ENCODE measurements around the gene TUBA4A. TPM values are rescaled to one million over a fixed set of nuclear protein-coding genes. Genes with fewer than 3 reads are reported as not detected.

TUBA4A gene
- polyA plus RNA-seq: 524 to 819 TPM (median 569 TPM) in 3 replicates
- polyA plus RNA-seq (2011; ENCODE audit: low read depth): 80.1 TPM
- 560 and 665 TPM in 2 replicates for polyA plus RNA-seq (2011; cell fraction: cytosol; rRNA removed)
- 738 and 769 TPM in 2 replicates for polyA plus RNA-seq (2011; cell fraction: nucleus; rRNA removed)
- 401 and 544 TPM in 2 replicates for polyA plus RNA-seq (2012; ENCODE audit: low replicate concordance)
- 266 to 690 TPM (median 309 TPM) in 3 replicates for polyA minus RNA-seq
- 136 TPM for polyA minus RNA-seq (2011; cell fraction: cytosol; rRNA and poly(A)+ RNA removed)
- 115 and 162 TPM in 2 replicates for polyA minus RNA-seq (2011; cell fraction: nucleus; rRNA and poly(A)+ RNA removed)

DNA sequence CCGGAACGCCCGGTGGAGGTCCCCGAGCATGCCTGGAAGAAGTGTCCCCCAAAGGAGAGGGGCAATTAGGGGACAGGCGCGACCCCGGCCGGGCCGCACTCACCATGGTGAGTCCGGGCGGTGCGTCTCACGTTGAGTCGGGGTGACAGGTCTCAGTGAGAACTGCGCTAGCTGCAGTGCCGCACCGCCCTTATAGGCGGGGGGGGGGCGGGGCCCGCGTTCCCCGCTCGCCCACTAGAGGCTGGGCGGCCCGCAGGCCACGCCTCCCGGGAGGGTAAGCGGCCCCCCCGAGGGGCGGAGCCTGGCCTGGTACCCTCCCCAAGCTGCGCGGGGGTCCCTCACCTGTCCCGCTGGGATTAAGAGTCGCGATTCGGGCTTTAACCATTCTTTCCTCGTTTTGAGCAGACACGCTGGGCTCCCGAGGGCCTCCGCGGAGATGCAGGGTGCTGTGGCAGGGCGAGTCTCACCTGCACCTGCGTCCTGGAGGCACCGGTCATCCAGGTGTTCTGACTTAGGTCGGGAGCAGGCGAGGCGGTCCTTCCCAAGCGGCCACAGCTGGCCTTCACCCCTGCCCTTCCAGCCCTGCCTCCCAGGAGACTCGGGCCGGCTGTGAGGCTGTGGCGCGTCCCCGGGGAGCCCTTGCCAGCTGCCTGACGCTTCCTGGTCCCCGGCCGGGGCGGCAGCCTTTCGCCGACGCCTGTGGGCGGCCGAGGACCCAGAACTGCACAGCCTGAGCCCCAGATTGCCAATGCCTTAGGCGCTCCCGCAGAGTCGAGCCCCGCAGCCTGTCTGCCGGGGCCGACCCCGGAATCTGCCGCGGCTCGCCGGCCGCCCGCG, at the start of gene TUBA4A:
TSS of gene TUBA4A (minus strand) at position 166 of the 837 bp plus-strand sequence. CDS start at position 106, 60 bp downstream.
- peak within 1 kb of the TSS; percentile 85 for H3K27ac ChIP-seq (ENCODE audit: control insufficient read depth, insufficient read depth, low read length)
- peak; percentile 27 for TF ChIP-seq EZH2 (IDR thresholded peaks at IDR 0.05; ENCODE audit: low read length)
- TF ChIP-seq, protein P1, sequence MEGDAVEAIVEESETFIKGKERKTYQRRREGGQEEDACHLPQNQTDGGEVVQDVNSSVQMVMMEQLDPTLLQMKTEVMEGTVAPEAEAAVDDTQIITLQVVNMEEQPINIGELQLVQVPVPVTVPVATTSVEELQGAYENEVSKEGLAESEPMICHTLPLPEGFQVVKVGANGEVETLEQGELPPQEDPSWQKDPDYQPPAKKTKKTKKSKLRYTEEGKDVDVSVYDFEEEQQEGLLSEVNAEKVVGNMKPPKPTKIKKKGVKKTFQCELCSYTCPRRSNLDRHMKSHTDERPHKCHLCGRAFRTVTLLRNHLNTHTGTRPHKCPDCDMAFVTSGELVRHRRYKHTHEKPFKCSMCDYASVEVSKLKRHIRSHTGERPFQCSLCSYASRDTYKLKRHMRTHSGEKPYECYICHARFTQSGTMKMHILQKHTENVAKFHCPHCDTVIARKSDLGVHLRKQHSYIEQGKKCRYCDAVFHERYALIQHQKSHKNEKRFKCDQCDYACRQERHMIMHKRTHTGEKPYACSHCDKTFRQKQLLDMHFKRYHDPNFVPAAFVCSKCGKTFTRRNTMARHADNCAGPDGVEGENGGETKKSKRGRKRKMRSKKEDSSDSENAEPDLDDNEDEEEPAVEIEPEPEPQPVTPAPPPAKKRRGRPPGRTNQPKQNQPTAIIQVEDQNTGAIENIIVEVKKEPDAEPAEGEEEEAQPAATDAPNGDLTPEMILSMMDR (optimal IDR thresholded peaks at IDR 0.05 in 1 of 3, IDR thresholded peaks at IDR 0.05 in 1 of 3, conservative IDR thresholded peaks at IDR 0.05 in 1 of 3; ENCODE audit: extremely low read depth in 1 of 3, insufficient read depth in 2 of 3, low read length in 3 of 3): peak in 1 of 3 experiments; percentile 20
- no peak for DNase-seq (ENCODE audit: low read depth, low spot score)

DNA sequence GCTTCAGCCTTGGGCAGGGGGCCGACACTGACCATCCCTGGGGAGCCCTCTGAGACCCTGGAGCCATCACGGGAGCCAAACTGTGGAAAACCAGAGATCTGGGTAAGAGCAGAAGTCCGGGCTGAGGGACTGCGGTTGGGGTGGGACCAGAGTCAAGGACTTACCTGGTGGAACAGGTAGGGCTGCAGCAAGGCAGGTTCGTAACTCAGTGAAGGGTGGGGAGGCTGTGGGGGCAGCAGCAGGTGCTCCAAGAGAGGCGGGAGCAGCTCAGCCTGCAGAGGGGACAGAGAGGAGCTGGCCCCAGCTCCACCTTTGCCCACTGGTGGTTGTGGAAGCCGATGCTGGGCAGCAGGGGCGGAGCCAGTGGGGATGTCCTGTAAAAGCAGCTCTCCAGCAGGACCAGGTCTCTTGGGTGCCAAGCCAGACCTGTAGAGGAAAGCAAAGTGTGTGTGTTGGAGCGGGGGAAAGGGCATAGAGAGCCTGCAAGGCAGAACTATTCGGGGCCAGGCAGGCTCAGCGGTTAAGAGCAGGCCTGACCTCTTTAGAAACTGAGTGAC, 48.8 kb upstream of the TUBA4A start:
- Histone ChIP-seq H3K4me2 (ENCODE audit: control insufficient read depth, extremely low read depth, insufficient read depth, low read depth, low read length) (no peak overlapping the region), H3K36me3 (ENCODE audit: control insufficient read depth in 2 of 2, extremely low read depth in 1 of 2, insufficient read depth in 2 of 2, low read length in 2 of 2) (no peaks in the 10 kb centered on the region), H3K27me3 (ENCODE audit: control insufficient read depth, extremely low read depth, insufficient read depth, low read length) (peaks cover 49% of the 10 kb centered on the region), H3K4me1 (ENCODE audit: control insufficient read depth, extremely low read depth, insufficient read depth, low read length) (no peaks in the 10 kb centered on the region), H3K27ac (ENCODE audit: control insufficient read depth, insufficient read depth, low read length) (no peak overlapping the region), H3K9me3 (ENCODE audit: control insufficient read depth, low read depth, low read length) (no peaks in the 10 kb centered on the region), H3K9ac (ENCODE audit: control insufficient read depth, extremely low read depth, insufficient read depth, low read length) (no peak overlapping the region), H4K20me1 (ENCODE audit: control insufficient read depth, extremely low read depth, insufficient read depth, low read length) (no peaks in the 10 kb centered on the region), H3K9me1 (ENCODE audit: control insufficient read depth, extremely low read depth, insufficient read depth, low read length) (no peaks in the 10 kb centered on the region), H2AFZ (ENCODE audit: control insufficient read depth, low read length) (no peak overlapping the region), H3K4me3 (ENCODE audit: control insufficient read depth in 2 of 3, extremely low read depth in 1 of 3, insufficient read depth in 2 of 3, low read depth in 1 of 3, low read length in 3 of 3) (no peak overlapping the region), H3K79me2 (ENCODE audit: control insufficient read depth, insufficient read depth, low read length) (no peaks in the 10 kb centered on the region)
- TF ChIP-seq, protein P1 (optimal IDR thresholded peaks at IDR 0.05 in 1 of 3, IDR thresholded peaks at IDR 0.05 in 1 of 3, conservative IDR thresholded peaks at IDR 0.05 in 1 of 3; ENCODE audit: extremely low read depth in 1 of 3, insufficient read depth in 2 of 3, low read length in 3 of 3): no peak
- TF ChIP-seq EZH2 (IDR thresholded peaks at IDR 0.05; ENCODE audit: low read length): no peak
- FAIRE-seq (no peak), DNase-seq (ENCODE audit: low read depth, low spot score) (no peak)
- dilution Hi-C loops (cut with MboI; ENCODE audit: extremely low pct_ligation_motif_present, low sequenced_read_pairs): no loop called here

More for the DNA sequence above, at the start of gene TUBA4A:
- Histone ChIP-seq H3K4me2 (ENCODE audit: control insufficient read depth, extremely low read depth, insufficient read depth, low read depth, low read length) (peak within 1 kb of the TSS; percentile 95), H3K4me3 (ENCODE audit: control insufficient read depth in 2 of 3, extremely low read depth in 1 of 3, insufficient read depth in 2 of 3, low read depth in 1 of 3, low read length in 3 of 3) (peak within 1 kb of the TSS; percentile 74 to 92 (median 90)), H3K79me2 (ENCODE audit: control insufficient read depth, insufficient read depth, low read length) (peaks cover 34% of the 10 kb centered on the region), H3K9ac (ENCODE audit: control insufficient read depth, extremely low read depth, insufficient read depth, low read length) (peak within 1 kb of the TSS; percentile 93), H2AFZ (ENCODE audit: control insufficient read depth, low read length) (peak within 1 kb of the TSS; percentile 92), H4K20me1 (ENCODE audit: control insufficient read depth, extremely low read depth, insufficient read depth, low read length) (peaks cover 5% of the 10 kb centered on the region), H3K4me1 (ENCODE audit: control insufficient read depth, extremely low read depth, insufficient read depth, low read length) (peaks cover 38% of the 10 kb centered on the region), H3K27me3 (ENCODE audit: control insufficient read depth, extremely low read depth, insufficient read depth, low read length) (peaks cover 4% of the 10 kb centered on the region), H3K36me3 (ENCODE audit: control insufficient read depth in 2 of 2, extremely low read depth in 1 of 2, insufficient read depth in 2 of 2, low read length in 2 of 2) (peaks cover 18 to 24% of the 10 kb centered on the region in 2 experiments), H3K9me1 (ENCODE audit: control insufficient read depth, extremely low read depth, insufficient read depth, low read length) (no peaks in the 10 kb centered on the region), H3K9me3 (ENCODE audit: control insufficient read depth, low read depth, low read length) (no peaks in the 10 kb centered on the region)
- dilution Hi-C loops (cut with MboI; ENCODE audit: extremely low pct_ligation_motif_present, low sequenced_read_pairs): no loop called here
- FAIRE-seq: no peak

All from keratinocyte (primary cell).